HepG2 (cell line): ENCODE results near the gene ZCCHC9.

ENCODE experiments used
- AKNA ChIP-seq: sonication (generic); formaldehyde crosslinking; IDR thresholded peaks from 2 replicates; pipeline ENCODE4 v1.4.0; 2020; ENCODE audit warnings: missing genetic modification reagents, borderline replicate concordance
- TF ChIP-seq, protein P1 (sequence below): sonication (generic); formaldehyde crosslinking; IDR thresholded peaks from 2 replicates; pipeline ENCODE4 v1.5.0; 2020; ENCODE audit warnings: missing genetic modification reagents

DNA sequence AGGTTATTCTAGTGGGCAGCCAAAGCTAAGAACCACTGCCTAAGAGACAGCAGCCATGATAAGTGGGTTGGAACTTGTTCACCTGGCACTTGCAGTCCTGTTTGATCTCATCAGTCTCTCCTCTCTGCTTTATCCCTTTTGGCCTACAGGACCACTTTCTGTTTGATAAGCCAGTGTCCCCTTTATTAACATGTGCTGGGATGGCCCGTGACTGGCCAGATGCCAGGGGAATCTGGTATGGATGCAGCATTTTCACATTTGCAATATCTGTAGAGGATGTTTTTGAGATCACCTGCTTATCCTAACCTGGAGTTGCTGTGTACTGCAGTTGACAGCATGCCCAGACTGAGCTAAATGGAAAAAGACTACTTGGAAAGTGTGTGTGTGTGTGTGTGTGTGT, 44.6 kb upstream of the ZCCHC9 start:
- no peak for TF ChIP-seq AKNA (CRISPR knock-in tag)
- TF ChIP-seq, protein P1, sequence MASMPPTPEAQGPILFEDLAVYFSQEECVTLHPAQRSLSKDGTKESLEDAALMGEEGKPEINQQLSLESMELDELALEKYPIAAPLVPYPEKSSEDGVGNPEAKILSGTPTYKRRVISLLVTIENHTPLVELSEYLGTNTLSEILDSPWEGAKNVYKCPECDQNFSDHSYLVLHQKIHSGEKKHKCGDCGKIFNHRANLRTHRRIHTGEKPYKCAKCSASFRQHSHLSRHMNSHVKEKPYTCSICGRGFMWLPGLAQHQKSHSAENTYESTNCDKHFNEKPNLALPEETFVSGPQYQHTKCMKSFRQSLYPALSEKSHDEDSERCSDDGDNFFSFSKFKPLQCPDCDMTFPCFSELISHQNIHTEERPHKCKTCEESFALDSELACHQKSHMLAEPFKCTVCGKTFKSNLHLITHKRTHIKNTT (CRISPR knock-in tag) = no peak
